ENCODE results near the gene ATP2A3. TPM values are rescaled to one million over a fixed set of nuclear protein-coding genes. Genes with fewer than 3 reads are reported as not detected.

The ATP2A3 gene
- total and polyA plus RNA-seq, 12 donors = 1.3 to 29.1 (median 15.9) TPM

DNA sequence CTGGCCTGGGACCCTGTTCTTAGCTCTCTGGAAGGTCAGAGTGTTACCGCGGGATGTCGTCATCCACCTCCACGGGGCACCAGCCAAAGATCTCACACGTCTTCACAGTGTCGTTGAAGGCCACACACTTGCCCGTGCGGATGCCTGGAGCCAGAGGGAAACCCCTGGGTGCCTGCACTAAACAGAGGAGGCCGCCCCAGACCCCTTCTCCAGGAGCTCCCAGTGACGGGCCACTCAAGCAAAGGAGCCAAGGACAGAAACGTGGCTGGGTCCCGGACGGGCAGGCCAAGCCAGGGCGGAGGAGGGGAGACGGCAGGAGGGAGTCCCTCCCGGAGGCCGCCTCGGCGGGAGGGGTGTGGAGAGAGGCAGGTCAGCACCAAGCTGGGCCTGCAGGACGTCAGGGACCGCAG, 60.4 kb downstream of the ATP2A3 start:
- intact Hi-C loops (cut with DNase I) = no loop called here
- 48 to 65% (median 57%) methylated on average over 12 to 21 of the region's 21 CpGs for WGBS, 4 donors
- Histone ChIP-seq H3K4me1 (replicated peaks in 1 of 2) (peaks cover 4% of the 10 kb centered on the region in 2 donors), H3K27ac (no peak overlapping the region), H3K36me3 (replicated peaks in 1 of 2) (no peaks in the 10 kb centered on the region), H3K9me3 (replicated peaks in 1 of 3) (no peaks in the 10 kb centered on the region), H3K27me3 (no peaks in the 10 kb centered on the region), H3K4me3 (no peak overlapping the region)
- TF ChIP-seq POLR2A (IDR thresholded peaks at IDR 0.05) (no peak), CTCF (IDR thresholded peaks at IDR 0.05) (no peak)
- peak in 5 of 7 donors; percentile 65 to 74 (median 67) for DNase-seq

DNA sequence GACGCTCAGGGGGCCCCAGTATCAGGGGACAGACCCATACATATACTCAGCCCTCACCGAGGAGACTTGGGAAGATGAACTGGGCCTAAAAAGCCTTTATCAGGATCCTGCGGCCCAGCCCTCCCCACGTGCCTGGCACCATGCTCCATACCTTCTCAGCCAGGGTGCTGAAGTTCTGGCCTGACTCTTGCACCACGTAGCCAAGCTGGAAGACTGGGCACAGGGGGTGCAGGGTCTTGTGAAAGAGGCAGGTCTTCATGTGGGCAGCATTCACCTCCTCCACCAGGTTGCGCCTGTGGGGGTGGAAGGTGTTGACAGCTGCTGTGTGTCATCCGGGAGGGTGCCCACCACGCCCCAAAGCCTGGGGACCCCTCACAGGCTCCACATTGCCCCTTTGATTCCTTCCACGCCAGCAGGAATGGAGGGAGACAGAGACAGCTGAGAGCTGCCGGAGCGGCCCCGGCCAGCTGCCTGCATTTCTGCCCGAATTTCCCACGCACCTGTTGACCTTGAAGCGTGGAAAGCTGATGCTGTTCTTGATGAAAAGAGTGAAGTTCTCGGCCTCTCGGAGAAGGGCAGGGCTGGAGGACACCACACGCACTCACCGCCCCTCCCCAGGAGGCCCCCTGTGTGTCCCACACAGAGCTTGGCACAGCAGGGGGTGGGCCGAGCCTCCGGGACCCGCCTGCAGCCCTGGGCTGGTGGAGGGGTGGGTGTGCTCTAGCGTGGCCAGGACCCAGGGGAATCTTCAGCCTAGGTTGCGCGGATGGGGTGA, 61.0 kb downstream of the ATP2A3 start:
- Histone ChIP-seq H3K36me3 (replicated peaks in 1 of 2) (no peaks in the 10 kb centered on the region), H3K27me3 (no peaks in the 10 kb centered on the region), H3K9me3 (replicated peaks in 1 of 3) (no peaks in the 10 kb centered on the region), H3K4me1 (replicated peaks in 1 of 2) (peaks cover 4% of the 10 kb centered on the region in 2 donors), H3K4me3 (no peak overlapping the region), H3K27ac (no peak overlapping the region)
- TF ChIP-seq CTCF (IDR thresholded peaks at IDR 0.05) = no peak
- TF ChIP-seq POLR2A (IDR thresholded peaks at IDR 0.05) = no peak
- WGBS, 4 donors = 63 to 83% (median 66%) methylated on average over 12 to 25 of the region's 25 CpGs
- no peak for DNase-seq
- intact Hi-C loops (cut with DNase I) = no loop called here

GRCh38 chr17:3900646-3901045, 63.6 kb downstream of the ATP2A3 start:
- H3K4me3 ChIP-seq = no peak overlapping the region
- no peak for TF ChIP-seq POLR2A (IDR thresholded peaks at IDR 0.05)
- no peak for TF ChIP-seq CTCF (IDR thresholded peaks at IDR 0.05)
- H3K36me3 ChIP-seq (replicated peaks in 1 of 2) = no peaks in the 10 kb centered on the region
- H3K4me1 ChIP-seq (replicated peaks in 1 of 2) = peaks cover 11 to 15% of the 10 kb centered on the region in 2 donors
- intact Hi-C loops (cut with DNase I) = no loop called here
- no peak overlapping the region for H3K27ac ChIP-seq
- 65 to 76% (median 70%) methylated on average over 6 of the region's 6 CpGs for WGBS, 4 donors
- DNase-seq = no peak
- no peaks in the 10 kb centered on the region for H3K9me3 ChIP-seq (replicated peaks in 1 of 3)
- H3K27me3 ChIP-seq = no peaks in the 10 kb centered on the region

- H3K4me1 ChIP-seq (replicated peaks in 1 of 2) = peaks cover 31 to 35% of the 10 kb centered on the region in 2 donors
- no peaks in the 10 kb centered on the region for H3K36me3 ChIP-seq (replicated peaks in 1 of 2)
- no peaks in the 10 kb centered on the region for H3K9me3 ChIP-seq (replicated peaks in 1 of 3)
- no peak for DNase-seq
- TF ChIP-seq CTCF (IDR thresholded peaks at IDR 0.05) (no peak), POLR2A (IDR thresholded peaks at IDR 0.05) (no peak)
- no peak overlapping the region for H3K27ac ChIP-seq
- intact Hi-C loops (cut with DNase I) = no loop called here
- H3K4me3 ChIP-seq = no peak overlapping the region
- no peaks in the 10 kb centered on the region for H3K27me3 ChIP-seq
- WGBS, 4 donors = 92 to 100% (median 96%) methylated on average over 2 to 12 of the region's 12 CpGs
Measured at GRCh38 chr17:3897731-3898130, 66.5 kb downstream of the ATP2A3 start.

Data from adrenal gland (tissue), 12 donors.